Measurements from ENCODE around the gene STEAP1B.
"Not testable (repeated sequence)": the region's sequence is repeated elsewhere in the genome, so short reads cannot be mapped to it uniquely, and the experiment has no call there.

Gene STEAP1B

GRCh38 chr7:22452142-22452959, 47.6 kb downstream of the STEAP1B start:
- no peaks in the 10 kb centered on the region for H3K27me3 ChIP-seq
- no peaks in the 10 kb centered on the region for H4K20me1 ChIP-seq
- no peak for TF ChIP-seq Cebpa-rat (IDR thresholded peaks at IDR 0.05)
- no peaks in the 10 kb centered on the region for H3K36me3 ChIP-seq
- H3K4me2 ChIP-seq: peak overlapping the region; percentile 59
- H3K27ac ChIP-seq: no peak overlapping the region; the same call in 1 of the 2 replicates
- peaks cover 9% of the 10 kb centered on the region for H3K9me3 ChIP-seq
- H3K4me1 ChIP-seq: peaks cover 34% of the 10 kb centered on the region
- H3K4me3 ChIP-seq: 0 out of 2 replicates have a peak overlapping the region, but pooled peaks have one; percentile 7
- no peak overlapping the region for H3K9ac ChIP-seq

- not testable (repeated sequence) for H3K27ac ChIP-seq, H3K9ac ChIP-seq, H3K4me3 ChIP-seq, H3K36me3 ChIP-seq, H3K9me3 ChIP-seq, H3K4me2 ChIP-seq, H4K20me1 ChIP-seq, H3K27me3 ChIP-seq
- H3K4me1 ChIP-seq: peaks cover 53% of the 10 kb centered on the region
Observed at GRCh38 chr7:22450013-22450412, 50.0 kb downstream of the STEAP1B start.

- Histone ChIP-seq H3K36me3 (no peaks in the 10 kb centered on the region), H3K4me2 (peak overlapping the region; percentile 87), H3K27me3 (no peaks in the 10 kb centered on the region), H3K9me3 (peaks cover 9% of the 10 kb centered on the region), H3K4me1 (peaks cover 69% of the 10 kb centered on the region), H4K20me1 (no peaks in the 10 kb centered on the region), H3K27ac (peak overlapping the region; percentile 98), H3K4me3 (no peak overlapping the region), H3K9ac (no peak overlapping the region)
- no peak for TF ChIP-seq Cebpa-rat (IDR thresholded peaks at IDR 0.05)
Observed at GRCh38 chr7:22447762-22448161, 52.2 kb downstream of the STEAP1B start.

- peaks cover 69% of the 10 kb centered on the region for H3K4me1 ChIP-seq
- H3K36me3 ChIP-seq: no peaks in the 10 kb centered on the region
- peak overlapping the region; percentile 98 for H3K27ac ChIP-seq
- H3K27me3 ChIP-seq: no peaks in the 10 kb centered on the region
- H4K20me1 ChIP-seq: no peaks in the 10 kb centered on the region
- TF ChIP-seq Cebpa-rat (IDR thresholded peaks at IDR 0.05): no peak
- no peak overlapping the region for H3K4me3 ChIP-seq
- no peak overlapping the region for H3K9ac ChIP-seq
- peak overlapping the region; percentile 87 for H3K4me2 ChIP-seq
- H3K9me3 ChIP-seq: peaks cover 9% of the 10 kb centered on the region
Observed at GRCh38 chr7:22447008-22447407, 53.0 kb downstream of the STEAP1B start.

GRCh38 chr7:22445853-22446252, 54.1 kb downstream of the STEAP1B start:
- Histone ChIP-seq H3K9ac (peak overlapping the region; percentile 75), H3K9me3 (peaks cover 8% of the 10 kb centered on the region), H3K4me1 (peaks cover 76% of the 10 kb centered on the region), H3K27me3 (no peaks in the 10 kb centered on the region), H3K4me3 (peak overlapping the region; percentile 22; the same call in 1 of the 2 replicates), H3K27ac (peak overlapping the region; percentile 98), H3K36me3 (no peaks in the 10 kb centered on the region), H4K20me1 (no peaks in the 10 kb centered on the region), H3K4me2 (peak overlapping the region; percentile 87)
- TF ChIP-seq Cebpa-rat (IDR thresholded peaks at IDR 0.05): no peak

- Histone ChIP-seq H3K9ac (peak overlapping the region; percentile 84), H3K27me3 (no peaks in the 10 kb centered on the region), H3K27ac (peak overlapping the region; percentile 98), H3K4me1 (peaks cover 76% of the 10 kb centered on the region), H4K20me1 (no peaks in the 10 kb centered on the region), H3K4me3 (peak overlapping the region; percentile 54), H3K36me3 (no peaks in the 10 kb centered on the region), H3K4me2 (peak overlapping the region; percentile 88), H3K9me3 (peaks cover 4% of the 10 kb centered on the region)
- 0 out of 2 replicates have a peak, but pooled peaks have one; percentile 9 for TF ChIP-seq Cebpa-rat (IDR thresholded peaks at IDR 0.05)
Observed at GRCh38 chr7:22445140-22445743, 54.7 kb downstream of the STEAP1B start.

GRCh38 chr7:22444181-22444971, 55.6 kb downstream of the STEAP1B start:
- peaks cover 3% of the 10 kb centered on the region; the same call in 1 of the 2 replicates for H3K9me3 ChIP-seq
- peak overlapping the region; percentile 84 for H3K9ac ChIP-seq
- TF ChIP-seq Cebpa-rat (IDR thresholded peaks at IDR 0.05): no peak
- peak overlapping the region; percentile 98 for H3K27ac ChIP-seq
- H3K4me3 ChIP-seq: peak overlapping the region; percentile 54
- peaks cover 76% of the 10 kb centered on the region for H3K4me1 ChIP-seq
- H4K20me1 ChIP-seq: no peaks in the 10 kb centered on the region
- no peaks in the 10 kb centered on the region for H3K36me3 ChIP-seq
- H3K27me3 ChIP-seq: no peaks in the 10 kb centered on the region
- H3K4me2 ChIP-seq: peak overlapping the region; percentile 88

- TF ChIP-seq Cebpa-rat (IDR thresholded peaks at IDR 0.05): no peak
- peak overlapping the region; percentile 88 for H3K4me2 ChIP-seq
- peak overlapping the region; percentile 98 for H3K27ac ChIP-seq
- peaks cover 11% of the 10 kb centered on the region for H3K9me3 ChIP-seq
- no peaks in the 10 kb centered on the region for H3K27me3 ChIP-seq
- peak overlapping the region; percentile 84 for H3K9ac ChIP-seq
- H4K20me1 ChIP-seq: no peaks in the 10 kb centered on the region
- H3K4me1 ChIP-seq: peaks cover 72% of the 10 kb centered on the region
- H3K4me3 ChIP-seq: peak overlapping the region; percentile 54
- no peaks in the 10 kb centered on the region; the same call in 1 of the 2 replicates for H3K36me3 ChIP-seq
Observed at GRCh38 chr7:22443370-22444180, 56.4 kb downstream of the STEAP1B start.

GRCh38 chr7:22442882-22443369, 57.1 kb downstream of the STEAP1B start:
- Histone ChIP-seq H3K27me3 (no peaks in the 10 kb centered on the region), H4K20me1 (no peaks in the 10 kb centered on the region), H3K9ac (peak overlapping the region; percentile 26), H3K36me3 (no peaks in the 10 kb centered on the region; the same call in 1 of the 2 replicates), H3K4me1 (peaks cover 66% of the 10 kb centered on the region), H3K27ac (peak overlapping the region; percentile 98), H3K4me2 (peak overlapping the region; percentile 88), H3K9me3 (peaks cover 17% of the 10 kb centered on the region), H3K4me3 (no peak overlapping the region; the same call in 1 of the 2 replicates)
- no peak for TF ChIP-seq Cebpa-rat (IDR thresholded peaks at IDR 0.05)
